Ishikawa (cell line): Measurements from ENCODE around the gene CDHR4.
A peak's percentile ranks its signal among the peaks of the same experiment; 100 is the strongest.

Experiments
- CEBPB ChIP-seq: IDR thresholded peaks from 2 replicates; pipeline ENCODE4 v1.6.1; 2012
- CREB1 ChIP-seq: IDR thresholded peaks from 2 replicates; pipeline ENCODE4 v1.6.1; 2012; ENCODE audit warnings: low read depth
- EGR1 ChIP-seq: IDR thresholded peaks from 2 replicates; pipeline ENCODE4 v1.6.1; 2012
- EP300 ChIP-seq: IDR thresholded peaks from 2 replicates; pipeline ENCODE4 v1.6.1; 2012; ENCODE audit warnings: borderline replicate concordance
- FOXM1 ChIP-seq: IDR thresholded peaks from 2 replicates; pipeline ENCODE4 v1.6.1; 2012; ENCODE audit warnings: low read depth, borderline replicate concordance
- NFIC ChIP-seq: IDR thresholded peaks from 2 replicates; pipeline ENCODE4 v1.6.1; 2012
- RAD21 ChIP-seq: IDR thresholded peaks from 2 replicates; pipeline ENCODE4 v1.6.1; 2012; ENCODE audit warnings: low read depth
- TAF1 ChIP-seq: IDR thresholded peaks from 2 replicates; pipeline ENCODE4 v1.6.1; 2012; ENCODE audit warnings: low read depth, mild to moderate bottlenecking
- TCF12 ChIP-seq: IDR thresholded peaks from 2 replicates; pipeline ENCODE4 v1.6.1; 2012; ENCODE audit warnings: low read depth
- TEAD4 ChIP-seq: IDR thresholded peaks from 2 replicates; pipeline ENCODE4 v1.6.1; 2012
- YY1 ChIP-seq: IDR thresholded peaks from 2 replicates; pipeline ENCODE4 v1.6.1; 2012; ENCODE audit warnings: low read depth
- ZBTB7A ChIP-seq: IDR thresholded peaks from 2 replicates; pipeline ENCODE4 v1.6.1; 2012; ENCODE audit warnings: low read depth
- TF ChIP-seq, protein P1 (sequence below): IDR thresholded peaks from 2 replicates; pipeline ENCODE4 v1.6.1; 2012; ENCODE audit warnings: low read depth, mild to moderate bottlenecking
- TF ChIP-seq, protein P2 (sequence below): IDR thresholded peaks from 2 replicates; pipeline ENCODE4 v1.6.1; 2012
- TF ChIP-seq, protein P3 (sequence below): IDR thresholded peaks from 2 replicates; pipeline ENCODE4 v1.6.1; 2012

CDHR4 gene

DNA sequence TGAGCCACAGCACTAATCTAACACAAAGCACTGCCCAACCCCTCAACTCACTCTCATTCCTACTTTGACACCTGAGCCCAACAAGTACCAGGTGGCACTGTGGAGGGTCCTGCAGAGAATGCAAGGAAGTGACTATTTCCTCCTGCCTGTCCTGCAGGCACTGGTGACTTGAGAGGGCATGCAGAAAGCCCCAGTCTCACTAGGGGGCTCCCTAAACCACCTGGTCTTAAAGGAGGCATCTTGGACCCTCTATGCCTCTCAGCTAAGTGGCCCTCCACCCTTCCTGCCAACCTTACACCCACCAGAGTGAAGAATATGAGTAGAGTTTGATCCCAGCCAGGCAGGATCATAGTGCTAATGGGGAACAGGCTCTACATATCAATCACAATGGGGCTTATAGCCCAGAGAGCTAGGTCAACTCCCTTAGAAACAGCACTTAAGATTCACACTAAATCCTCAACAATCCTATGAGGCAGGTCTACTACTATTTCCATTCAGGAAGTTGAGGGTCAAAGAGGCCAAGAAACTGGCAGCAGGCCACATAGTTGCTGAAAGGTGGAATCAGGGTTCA lies 41.5 kb upstream of the CDHR4 start:
- no peak for TF ChIP-seq CREB1
- no peak for TF ChIP-seq TAF1
- no peak for TF ChIP-seq NFIC
- TF ChIP-seq RAD21: peak; percentile 50

DNA sequence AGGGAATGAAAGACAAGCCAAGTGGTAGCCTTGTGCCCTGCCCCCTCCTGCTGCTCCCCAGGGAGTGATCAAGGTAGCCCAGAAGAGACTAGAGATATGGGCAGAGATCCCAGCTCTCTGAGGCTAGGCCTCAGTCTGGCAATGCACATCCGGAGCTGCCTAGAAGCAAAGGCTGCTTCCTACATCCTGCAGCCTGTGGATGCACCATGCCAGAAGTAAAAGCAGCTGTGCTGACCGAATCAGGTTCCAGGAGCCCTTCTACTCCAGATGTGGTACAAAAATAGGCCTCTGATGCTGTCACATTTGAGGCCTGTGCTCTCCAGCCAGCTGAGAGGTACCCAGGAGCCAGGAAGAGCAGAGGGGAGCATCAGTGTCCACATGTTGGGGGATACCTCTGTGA lies 40.7 kb upstream of the CDHR4 start:
- TF ChIP-seq TCF12 (no peak), ZBTB7A (no peak), RAD21 (no peak), CREB1 (no peak), EP300 (no peak), EGR1 (no peak), NFIC (no peak), TAF1 (no peak), FOXM1 (no peak), CEBPB (no peak), YY1 (no peak), TEAD4 (no peak)
- TF ChIP-seq, protein P1, sequence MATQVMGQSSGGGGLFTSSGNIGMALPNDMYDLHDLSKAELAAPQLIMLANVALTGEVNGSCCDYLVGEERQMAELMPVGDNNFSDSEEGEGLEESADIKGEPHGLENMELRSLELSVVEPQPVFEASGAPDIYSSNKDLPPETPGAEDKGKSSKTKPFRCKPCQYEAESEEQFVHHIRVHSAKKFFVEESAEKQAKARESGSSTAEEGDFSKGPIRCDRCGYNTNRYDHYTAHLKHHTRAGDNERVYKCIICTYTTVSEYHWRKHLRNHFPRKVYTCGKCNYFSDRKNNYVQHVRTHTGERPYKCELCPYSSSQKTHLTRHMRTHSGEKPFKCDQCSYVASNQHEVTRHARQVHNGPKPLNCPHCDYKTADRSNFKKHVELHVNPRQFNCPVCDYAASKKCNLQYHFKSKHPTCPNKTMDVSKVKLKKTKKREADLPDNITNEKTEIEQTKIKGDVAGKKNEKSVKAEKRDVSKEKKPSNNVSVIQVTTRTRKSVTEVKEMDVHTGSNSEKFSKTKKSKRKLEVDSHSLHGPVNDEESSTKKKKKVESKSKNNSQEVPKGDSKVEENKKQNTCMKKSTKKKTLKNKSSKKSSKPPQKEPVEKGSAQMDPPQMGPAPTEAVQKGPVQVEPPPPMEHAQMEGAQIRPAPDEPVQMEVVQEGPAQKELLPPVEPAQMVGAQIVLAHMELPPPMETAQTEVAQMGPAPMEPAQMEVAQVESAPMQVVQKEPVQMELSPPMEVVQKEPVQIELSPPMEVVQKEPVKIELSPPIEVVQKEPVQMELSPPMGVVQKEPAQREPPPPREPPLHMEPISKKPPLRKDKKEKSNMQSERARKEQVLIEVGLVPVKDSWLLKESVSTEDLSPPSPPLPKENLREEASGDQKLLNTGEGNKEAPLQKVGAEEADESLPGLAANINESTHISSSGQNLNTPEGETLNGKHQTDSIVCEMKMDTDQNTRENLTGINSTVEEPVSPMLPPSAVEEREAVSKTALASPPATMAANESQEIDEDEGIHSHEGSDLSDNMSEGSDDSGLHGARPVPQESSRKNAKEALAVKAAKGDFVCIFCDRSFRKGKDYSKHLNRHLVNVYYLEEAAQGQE: no peak
- TF ChIP-seq, protein P2, sequence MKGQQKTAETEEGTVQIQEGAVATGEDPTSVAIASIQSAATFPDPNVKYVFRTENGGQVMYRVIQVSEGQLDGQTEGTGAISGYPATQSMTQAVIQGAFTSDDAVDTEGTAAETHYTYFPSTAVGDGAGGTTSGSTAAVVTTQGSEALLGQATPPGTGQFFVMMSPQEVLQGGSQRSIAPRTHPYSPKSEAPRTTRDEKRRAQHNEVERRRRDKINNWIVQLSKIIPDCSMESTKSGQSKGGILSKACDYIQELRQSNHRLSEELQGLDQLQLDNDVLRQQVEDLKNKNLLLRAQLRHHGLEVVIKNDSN: no peak
- TF ChIP-seq, protein P3, sequence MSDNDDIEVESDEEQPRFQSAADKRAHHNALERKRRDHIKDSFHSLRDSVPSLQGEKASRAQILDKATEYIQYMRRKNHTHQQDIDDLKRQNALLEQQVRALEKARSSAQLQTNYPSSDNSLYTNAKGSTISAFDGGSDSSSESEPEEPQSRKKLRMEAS: no peak

DNA sequence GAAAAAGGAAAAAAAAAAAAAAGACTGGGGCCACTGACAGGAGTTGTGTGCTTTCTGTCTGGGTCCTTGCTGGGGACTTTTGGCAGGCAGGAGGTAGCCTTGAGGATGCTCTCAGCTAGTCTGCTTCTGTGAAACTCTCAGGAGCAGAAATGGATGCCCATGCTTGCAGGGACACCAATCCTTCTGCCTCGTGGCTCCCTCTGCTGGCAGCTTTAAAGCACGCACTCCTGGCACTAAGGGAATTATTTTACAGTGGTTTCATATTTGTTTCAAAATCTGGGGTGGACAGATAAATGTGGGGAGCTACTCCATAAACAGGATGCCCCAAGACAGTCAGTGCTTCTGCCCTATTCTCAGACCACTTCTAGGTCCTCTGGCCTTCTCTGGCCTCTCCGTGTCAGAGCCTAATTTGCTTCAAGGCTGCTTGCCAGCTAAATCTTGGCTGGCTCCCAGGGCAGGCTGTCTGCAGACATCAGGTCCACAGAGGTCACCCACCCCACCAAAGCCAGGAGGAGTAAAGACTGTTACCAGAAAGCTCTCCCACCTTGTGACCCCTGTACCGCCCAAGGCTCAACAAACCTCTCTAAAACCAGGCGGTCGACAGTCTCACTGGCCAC lies 39.6 kb upstream of the CDHR4 start:
- peak; percentile 49; the same call in 1 of the 2 replicates for TF ChIP-seq NFIC
- TF ChIP-seq YY1: 0 out of 2 replicates have a peak, but pooled peaks have one; percentile 52
- TF ChIP-seq, protein P1: no peak
- TF ChIP-seq RAD21: peak; percentile 79
- no peak for TF ChIP-seq EP300
- no peak for TF ChIP-seq CEBPB

DNA sequence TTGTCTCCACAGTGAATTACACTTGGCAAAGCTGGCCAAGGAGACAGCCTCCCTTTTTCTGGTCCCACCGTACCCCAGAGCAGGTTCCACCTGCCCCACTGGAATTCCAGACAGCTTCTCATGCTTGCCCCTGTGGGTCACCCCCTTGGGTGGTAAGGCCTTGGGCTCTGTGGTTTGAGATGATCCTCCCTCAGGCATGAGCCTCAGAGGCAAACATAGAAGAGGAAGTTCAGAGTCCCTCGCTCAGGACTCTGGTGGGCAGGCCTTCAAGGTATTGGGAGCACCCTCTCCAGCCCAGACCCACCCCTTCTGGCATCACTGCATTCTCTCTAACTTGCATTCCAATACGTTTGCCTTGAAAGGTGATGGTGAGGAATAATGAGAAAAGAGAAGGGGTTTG lies 31.7 kb upstream of the CDHR4 start:
- TF ChIP-seq RAD21 (no peak), FOXM1 (no peak), TEAD4 (no peak), TAF1 (no peak), YY1 (no peak), TCF12 (no peak), CEBPB (no peak), EGR1 (no peak), EP300 (no peak), CREB1 (no peak), ZBTB7A (no peak), NFIC (no peak)
- TF ChIP-seq, protein P3: no peak
- TF ChIP-seq, protein P2: no peak
- TF ChIP-seq, protein P1: no peak

DNA sequence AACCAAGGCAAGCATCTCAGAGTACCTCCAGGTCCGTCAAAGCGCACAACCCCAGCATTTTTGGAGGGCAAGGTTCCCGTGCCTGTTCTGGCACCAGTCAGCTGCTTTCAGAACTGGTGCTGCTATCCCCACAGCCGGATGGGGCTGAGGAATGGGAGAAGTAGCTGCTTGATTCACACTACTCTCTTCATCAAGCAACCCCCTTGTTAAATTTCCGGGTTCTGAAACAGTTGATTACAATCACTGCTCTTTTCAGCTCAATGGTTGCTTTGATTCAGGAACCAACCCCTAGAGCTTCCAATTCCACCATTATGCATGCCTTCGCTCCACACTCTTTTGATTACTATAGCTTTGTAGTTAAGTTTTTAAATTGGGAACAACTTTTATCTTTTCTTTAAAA lies 26.3 kb upstream of the CDHR4 start:
- TF ChIP-seq, protein P2: no peak
